ENCODE measurements around the gene SPDYE1.

Gene SPDYE1

GRCh38 chr7:44042221-44042620 lies 44.5 kb downstream of the SPDYE1 start:
- Histone ChIP-seq H3K27me3 (ENCODE audit: control insufficient read depth, insufficient read depth, low read length) (no peaks in the 10 kb centered on the region), H3K36me3 (ENCODE audit: control insufficient read depth, insufficient read depth, low read length) (no peaks in the 10 kb centered on the region), H3K9me3 (ENCODE audit: control insufficient read depth, low read length) (no peaks in the 10 kb centered on the region), H3K4me3 (ENCODE audit: low read depth, low read length) (no peak overlapping the region), H3K9ac (no peak overlapping the region), H3K79me2 (peaks cover 12% of the 10 kb centered on the region), H3K27ac (no peak overlapping the region), H2AFZ (no peak overlapping the region), H3K4me2 (ENCODE audit: low read length) (no peak overlapping the region), H3K4me1 (peaks cover 5% of the 10 kb centered on the region)
- TF ChIP-seq CTCF (IDR thresholded peaks at IDR 0.05), result no peak

GRCh38 chr7:44043902-44044301 lies 46.2 kb downstream of the SPDYE1 start:
- Histone ChIP-seq H3K9me3 (ENCODE audit: control insufficient read depth, low read length) (no peaks in the 10 kb centered on the region), H3K4me1 (peaks cover 5% of the 10 kb centered on the region), H3K79me2 (peaks cover 17% of the 10 kb centered on the region)

GRCh38 chr7:44044315-44045225 lies 46.9 kb downstream of the SPDYE1 start, which contains the start of gene DBNL:
DBNL (plus strand) TSS chr7:44044702; CDS start chr7:44044738, 36 bp downstream.
- Histone ChIP-seq H3K4me3 (ENCODE audit: low read depth, low read length) (peak within 1 kb of the TSS; percentile 93), H3K4me2 (ENCODE audit: low read length) (peak within 1 kb of the TSS; percentile 96), H3K79me2 (peaks cover 22% of the 10 kb centered on the region), H3K4me1 (peaks cover 5% of the 10 kb centered on the region), H3K27ac (peak within 1 kb of the TSS; percentile 60), H3K36me3 (ENCODE audit: control insufficient read depth, insufficient read depth, low read length) (no peaks in the 10 kb centered on the region), H3K27me3 (ENCODE audit: control insufficient read depth, insufficient read depth, low read length) (no peaks in the 10 kb centered on the region), H3K9ac (peak within 1 kb of the TSS; percentile 54), H3K9me3 (ENCODE audit: control insufficient read depth, low read length) (no peaks in the 10 kb centered on the region), H2AFZ (peak within 1 kb of the TSS; percentile 90)
- TF ChIP-seq CTCF (IDR thresholded peaks at IDR 0.05), result no peak

More at GRCh38 chr7:44043902-44044301, 46.2 kb downstream of the SPDYE1 start:
- Histone ChIP-seq H3K4me2 (ENCODE audit: low read length) (peak overlapping the region; percentile 96), H3K36me3 (ENCODE audit: control insufficient read depth, insufficient read depth, low read length) (no peaks in the 10 kb centered on the region), H2AFZ (peak overlapping the region; percentile 90), H3K27me3 (ENCODE audit: control insufficient read depth, insufficient read depth, low read length) (no peaks in the 10 kb centered on the region), H3K4me3 (ENCODE audit: low read depth, low read length) (peak overlapping the region; percentile 93), H3K9ac (no peak overlapping the region), H3K27ac (peak overlapping the region; percentile 60)
- no peak for TF ChIP-seq CTCF (IDR thresholded peaks at IDR 0.05)

- Histone ChIP-seq H3K27ac (peak overlapping the region; percentile 60), H3K4me3 (ENCODE audit: low read depth, low read length) (peak overlapping the region; percentile 93), H2AFZ (peak overlapping the region; percentile 90), H3K4me1 (peaks cover 5% of the 10 kb centered on the region), H3K4me2 (ENCODE audit: low read length) (peak overlapping the region; percentile 96), H3K79me2 (peaks cover 28% of the 10 kb centered on the region), H3K9me3 (ENCODE audit: control insufficient read depth, low read length) (no peaks in the 10 kb centered on the region), H3K27me3 (ENCODE audit: control insufficient read depth, insufficient read depth, low read length) (no peaks in the 10 kb centered on the region), H3K9ac (peak overlapping the region; percentile 54), H3K36me3 (ENCODE audit: control insufficient read depth, insufficient read depth, low read length) (no peaks in the 10 kb centered on the region)
- no peak for TF ChIP-seq CTCF (IDR thresholded peaks at IDR 0.05)
Measured at GRCh38 chr7:44045226-44046014, 47.7 kb downstream of the SPDYE1 start.
